Measurements from ENCODE around the gene ADAM12.

DNA sequence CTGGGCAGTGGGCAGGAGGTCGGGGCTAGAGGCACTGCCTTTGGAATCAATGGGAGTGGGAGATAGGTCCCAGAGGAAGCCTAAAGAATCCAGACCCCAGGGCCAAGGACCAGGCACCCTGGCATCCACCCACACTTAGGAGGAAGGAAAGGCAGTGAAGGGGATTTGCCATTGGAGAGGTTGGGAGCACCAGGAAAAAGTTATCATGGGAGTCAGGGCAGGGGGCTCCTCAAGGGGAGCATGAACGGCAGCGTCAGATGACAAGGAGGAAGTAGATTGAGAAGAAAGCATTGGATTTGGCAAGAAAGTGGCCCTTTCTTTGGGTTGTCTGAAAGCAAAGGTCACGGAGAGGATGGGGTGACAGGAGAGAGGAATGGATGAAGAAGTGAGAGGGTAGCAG lies 142.8 kb downstream of the ADAM12 start:
- TF ChIP-seq FOXM1 (IDR thresholded peaks at IDR 0.05; ENCODE audit: borderline replicate concordance, low read depth) (no peak), CEBPB (IDR thresholded peaks at IDR 0.05) (no peak), EP300 (IDR thresholded peaks at IDR 0.05; ENCODE audit: borderline replicate concordance) (no peak), MAX (IDR thresholded peaks at IDR 0.05) (no peak), TAF1 (IDR thresholded peaks at IDR 0.05; ENCODE audit: low read depth) (no peak), USF1 (IDR thresholded peaks at IDR 0.05) (no peak), ZBTB7A (IDR thresholded peaks at IDR 0.05; ENCODE audit: low read depth) (no peak), RAD21 (IDR thresholded peaks at IDR 0.05; ENCODE audit: low read depth) (no peak), CREB1 (IDR thresholded peaks at IDR 0.05; ENCODE audit: low read depth) (no peak), EGR1 (IDR thresholded peaks at IDR 0.05) (no peak)
- TF ChIP-seq, protein P1, sequence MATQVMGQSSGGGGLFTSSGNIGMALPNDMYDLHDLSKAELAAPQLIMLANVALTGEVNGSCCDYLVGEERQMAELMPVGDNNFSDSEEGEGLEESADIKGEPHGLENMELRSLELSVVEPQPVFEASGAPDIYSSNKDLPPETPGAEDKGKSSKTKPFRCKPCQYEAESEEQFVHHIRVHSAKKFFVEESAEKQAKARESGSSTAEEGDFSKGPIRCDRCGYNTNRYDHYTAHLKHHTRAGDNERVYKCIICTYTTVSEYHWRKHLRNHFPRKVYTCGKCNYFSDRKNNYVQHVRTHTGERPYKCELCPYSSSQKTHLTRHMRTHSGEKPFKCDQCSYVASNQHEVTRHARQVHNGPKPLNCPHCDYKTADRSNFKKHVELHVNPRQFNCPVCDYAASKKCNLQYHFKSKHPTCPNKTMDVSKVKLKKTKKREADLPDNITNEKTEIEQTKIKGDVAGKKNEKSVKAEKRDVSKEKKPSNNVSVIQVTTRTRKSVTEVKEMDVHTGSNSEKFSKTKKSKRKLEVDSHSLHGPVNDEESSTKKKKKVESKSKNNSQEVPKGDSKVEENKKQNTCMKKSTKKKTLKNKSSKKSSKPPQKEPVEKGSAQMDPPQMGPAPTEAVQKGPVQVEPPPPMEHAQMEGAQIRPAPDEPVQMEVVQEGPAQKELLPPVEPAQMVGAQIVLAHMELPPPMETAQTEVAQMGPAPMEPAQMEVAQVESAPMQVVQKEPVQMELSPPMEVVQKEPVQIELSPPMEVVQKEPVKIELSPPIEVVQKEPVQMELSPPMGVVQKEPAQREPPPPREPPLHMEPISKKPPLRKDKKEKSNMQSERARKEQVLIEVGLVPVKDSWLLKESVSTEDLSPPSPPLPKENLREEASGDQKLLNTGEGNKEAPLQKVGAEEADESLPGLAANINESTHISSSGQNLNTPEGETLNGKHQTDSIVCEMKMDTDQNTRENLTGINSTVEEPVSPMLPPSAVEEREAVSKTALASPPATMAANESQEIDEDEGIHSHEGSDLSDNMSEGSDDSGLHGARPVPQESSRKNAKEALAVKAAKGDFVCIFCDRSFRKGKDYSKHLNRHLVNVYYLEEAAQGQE (IDR thresholded peaks at IDR 0.05; ENCODE audit: low read depth) = no peak
